Measurements from ENCODE around the gene SPTBN1.

GRCh38 chr2:54577944-54578647 is 122.0 kb downstream of the SPTBN1 start:
- no peak for TF ChIP-seq YY1 (IDR thresholded peaks at IDR 0.05; ENCODE audit: insufficient read depth, insufficient read length)
- no peak for TF ChIP-seq ZNF274 (IDR thresholded peaks at IDR 0.05; ENCODE audit: low read depth, low read length)
